ENCODE data around the gene NPIPA1.
"Not testable (repeated sequence)": the region's sequence is repeated elsewhere in the genome, so short reads cannot be mapped to it uniquely, and the experiment has no call there.

DNA sequence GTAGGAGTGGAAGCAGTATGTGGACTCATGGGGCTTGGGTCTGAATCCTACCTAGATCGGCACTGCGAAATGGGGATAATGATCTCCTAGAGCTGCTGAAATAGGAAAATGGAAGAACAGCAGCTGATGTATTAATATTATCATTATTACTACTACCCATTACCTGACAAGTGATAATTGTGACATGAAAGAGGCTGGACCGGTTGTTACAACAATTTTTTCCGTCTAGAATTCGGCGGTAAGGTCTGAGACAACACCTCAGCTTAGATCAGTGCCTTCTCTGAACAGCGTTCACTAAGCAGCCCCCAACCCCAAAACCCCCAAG is 37.0 kb downstream of the NPIPA1 start:
- not testable (repeated sequence) for TF ChIP-seq CTCF (conservative IDR thresholded peaks at IDR 0.05; ENCODE audit: low read length); EZH2phosphoT487 (IDR thresholded peaks at IDR 0.05; ENCODE audit: borderline replicate concordance)

Data from Loucy (cell line).